NOMO-1 (cell line): ENCODE measurements around the gene ABCG1.

Experiments
- DNase-seq, 2 experiments: peaks; one replicate each; lab custom pipeline; 2025; ENCODE audit not compliant: unreplicated experiment in 2 of 2; lab: John Stamatoyannopoulos, UW

ABCG1 gene

GRCh38 chr21:42316891-42317290, 98.0 kb downstream of the ABCG1 start:
- no peak for DNase-seq

- DNase-seq, result no peak
Observed at GRCh38 chr21:42317341-42317741, 98.4 kb downstream of the ABCG1 start.

- DNase-seq, result no peak
Observed at GRCh38 chr21:42317826-42318746, 99.1 kb downstream of the ABCG1 start.

GRCh38 chr21:42319376-42319775, 100.4 kb downstream of the ABCG1 start:
- DNase-seq, result peak in 1 of 2 experiments; percentile 16

- no peak for DNase-seq
Observed at GRCh38 chr21:42319851-42320572, 101.1 kb downstream of the ABCG1 start.

GRCh38 chr21:42320791-42321190, 101.9 kb downstream of the ABCG1 start:
- DNase-seq, result no peak

GRCh38 chr21:42321231-42321630, 102.3 kb downstream of the ABCG1 start:
- DNase-seq, result no peak

- no peak for DNase-seq
Observed at GRCh38 chr21:42321845-42322244, 102.9 kb downstream of the ABCG1 start.

- no peak for DNase-seq
Observed at GRCh38 chr21:42324896-42325295, 106.0 kb downstream of the ABCG1 start.

GRCh38 chr21:42330380-42331371, 111.7 kb downstream of the ABCG1 start:
- no peak for DNase-seq

- no peak for DNase-seq
Observed at GRCh38 chr21:42331660-42332059, 112.7 kb downstream of the ABCG1 start.

GRCh38 chr21:42332557-42333317, 113.8 kb downstream of the ABCG1 start:
- no peak for DNase-seq

GRCh38 chr21:42336054-42336453, 117.1 kb downstream of the ABCG1 start:
- no peak for DNase-seq

- DNase-seq, result no peak
Observed at GRCh38 chr21:42337276-42337675, 118.3 kb downstream of the ABCG1 start.

GRCh38 chr21:42337830-42338728, 119.1 kb downstream of the ABCG1 start:
- peak; percentile 6 to 54 for DNase-seq

- no peak for DNase-seq
Observed at GRCh38 chr21:42338729-42339715, 120.1 kb downstream of the ABCG1 start.

- no peak for DNase-seq
Observed at GRCh38 chr21:42340187-42341050, 121.5 kb downstream of the ABCG1 start.
